HEK293 (cell line): ENCODE results near the gene FAAH2.

Experiments used
- CTCF ChIA-PET: fragments of 350-600 bp; formaldehyde crosslinking; extraction: SDS; loops from one replicate; lab custom pipeline; 2021; ENCODE audit warnings: antibody characterized with exemption; lab: Yijun Ruan, JAX
- POLR2A ChIA-PET: fragments of 300-600 bp; formaldehyde crosslinking; extraction: SDS; loops from one replicate; lab custom pipeline; 2020; ENCODE audit warnings: antibody characterized with exemption, inconsistent platforms; lab: Yijun Ruan, JAX
- H3K27ac ChIP-seq: fragments of 200-500 bp; sonication (Bioruptor generic); 2 replicates; pipeline ENCODE4 v1.5.1; 2014; ENCODE audit warnings: low read depth, low read length, control low read depth, inconsistent platforms; ENCODE audit errors: extremely low read depth
- H3K36me3 ChIP-seq, 2 experiments: fragments of 200-500 bp in 1 of 2; sonication (Bioruptor generic) in 1 of 2; 1 replicate in 1 of 2; 2 replicates in 1 of 2; pipeline ENCODE4 v1.5.1; 2014 to 2017; ENCODE audit warnings: inconsistent platforms in 2 of 2, low read length in 2 of 2; ENCODE audit not compliant: control insufficient read depth in 2 of 2, insufficient read depth in 1 of 2
- H3K4me1 ChIP-seq: fragments of 200-500 bp; sonication (Bioruptor generic); 2 replicates; pipeline ENCODE4 v1.5.1; 2014; ENCODE audit warnings: mild to moderate bottlenecking, low read length, inconsistent platforms; ENCODE audit not compliant: control insufficient read depth, insufficient read depth
- H3K4me3 ChIP-seq: 2 replicates; pipeline ENCODE4 v1.5.1; 2011; ENCODE audit warnings: low read depth, mild to moderate bottlenecking, control low read depth, low read length, moderate library complexity
- H3K9me3 ChIP-seq: fragments of 200-500 bp; sonication (Bioruptor generic); 2 replicates; pipeline ENCODE4 v1.5.1; 2014; ENCODE audit warnings: low read depth, low read length, inconsistent platforms; ENCODE audit not compliant: control insufficient read depth, insufficient read depth
- KLF10 ChIP-seq: fragments of 450-650 bp; IDR thresholded peaks from 2 replicates; pipeline ENCODE4 v1.5.1; 2018; ENCODE audit warnings: missing biosample characterization, mild to moderate bottlenecking, missing genetic modification characterization
- KLF16 ChIP-seq: fragments of 450-650 bp; formaldehyde crosslinking; IDR thresholded peaks from 2 replicates; pipeline ENCODE4 v1.5.1; 2017; ENCODE audit warnings: missing biosample characterization, missing genetic modification characterization
- MYNN ChIP-seq: fragments of 450-650 bp; formaldehyde crosslinking; IDR thresholded peaks from 2 replicates; pipeline ENCODE4 v1.5.1; 2016; ENCODE audit warnings: missing biosample characterization, missing genetic modification characterization, borderline replicate concordance
- SCRT1 ChIP-seq: fragments of 450-650 bp; formaldehyde crosslinking; IDR thresholded peaks from 2 replicates; pipeline ENCODE4 v1.5.1; 2016; ENCODE audit warnings: missing biosample characterization, missing genetic modification characterization, borderline replicate concordance
- SETDB1 ChIP-seq: IDR thresholded peaks from one replicate; pipeline ENCODE4 v1.6.1; 2017; ENCODE audit warnings: mild to moderate bottlenecking, low read length, moderate library complexity, mixed read lengths; ENCODE audit not compliant: insufficient read length
- ZBTB1 ChIP-seq: fragments of 450-650 bp; formaldehyde crosslinking; IDR thresholded peaks from 2 replicates; pipeline ENCODE4 v1.5.1; 2016; ENCODE audit warnings: missing biosample characterization, missing genetic modification characterization
- ZBTB7A ChIP-seq: fragments of 450-650 bp; formaldehyde crosslinking; IDR thresholded peaks from 2 replicates; pipeline ENCODE4 v1.5.1; 2016; ENCODE audit warnings: low read depth, missing biosample characterization, missing genetic modification characterization
- ZFP3 ChIP-seq: fragments of 450-650 bp; formaldehyde crosslinking; IDR thresholded peaks from 2 replicates; pipeline ENCODE4 v1.5.1; 2016; ENCODE audit warnings: low read depth, missing biosample characterization, missing genetic modification characterization
- ZNF148 ChIP-seq: fragments of 450-650 bp; formaldehyde crosslinking; IDR thresholded peaks from 2 replicates; pipeline ENCODE4 v1.5.0; 2017; ENCODE audit warnings: missing biosample characterization, missing genetic modification characterization, borderline replicate concordance
- ZNF155 ChIP-seq: fragments of 450-650 bp; formaldehyde crosslinking; IDR thresholded peaks from 2 replicates; pipeline ENCODE4 v1.5.1; 2016; ENCODE audit warnings: missing biosample characterization, missing genetic modification characterization
- ZNF274 ChIP-seq, 2 experiments: fragments of 200-500 bp in 1 of 2; fragments of 450-650 bp in 1 of 2; sonication (Bioruptor generic) in 1 of 2; formaldehyde crosslinking in 1 of 2; IDR thresholded peaks; 2 replicates each; pipeline versions ENCODE4 v1.5.1 to v1.6.1; 2014 to 2016; ENCODE audit warnings: borderline replicate concordance in 1 of 2, inconsistent platforms in 1 of 2, low read length in 1 of 2, missing biosample characterization in 1 of 2, missing genetic modification characterization in 1 of 2
- ZNF324 ChIP-seq: fragments of 450-650 bp; formaldehyde crosslinking; IDR thresholded peaks from 2 replicates; pipeline ENCODE4 v1.5.1; 2016; ENCODE audit warnings: missing biosample characterization, missing genetic modification characterization
- ZNF37A ChIP-seq: fragments of 450-650 bp; IDR thresholded peaks from 2 replicates; pipeline ENCODE4 v1.5.1; 2018; ENCODE audit warnings: missing biosample characterization, missing genetic modification characterization
- ZNF391 ChIP-seq: fragments of 450-650 bp; formaldehyde crosslinking; IDR thresholded peaks from 2 replicates; pipeline ENCODE4 v1.5.1; 2016; ENCODE audit warnings: low read depth, missing biosample characterization, missing genetic modification characterization, borderline replicate concordance
- ZNF654 ChIP-seq: fragments of 450-650 bp; formaldehyde crosslinking; IDR thresholded peaks from 2 replicates; pipeline ENCODE4 v1.5.1; 2016; ENCODE audit warnings: low read depth, missing biosample characterization, missing genetic modification characterization
- ZNF677 ChIP-seq: fragments of 450-650 bp; IDR thresholded peaks from 2 replicates; pipeline ENCODE4 v1.5.0; 2018; ENCODE audit warnings: missing biosample characterization, mild to moderate bottlenecking, missing genetic modification characterization, moderate library complexity
- ZNF707 ChIP-seq: fragments of 450-650 bp; formaldehyde crosslinking; IDR thresholded peaks from 2 replicates; pipeline ENCODE4 v1.5.1; 2016; ENCODE audit warnings: missing biosample characterization, missing genetic modification characterization
- ZNF791 ChIP-seq: fragments of 450-650 bp; formaldehyde crosslinking; IDR thresholded peaks from 2 replicates; pipeline ENCODE4 v1.5.1; 2016; ENCODE audit warnings: missing biosample characterization, missing genetic modification characterization
- TF ChIP-seq, protein P1 (sequence below): fragments of 450-650 bp; formaldehyde crosslinking; IDR thresholded peaks from 2 replicates; pipeline ENCODE4 v1.5.1; 2016; ENCODE audit warnings: missing biosample characterization, missing genetic modification characterization
- TF ChIP-seq, protein P2 (sequence below): fragments of 450-650 bp; formaldehyde crosslinking; IDR thresholded peaks from 2 replicates; pipeline ENCODE4 v1.5.1; 2016; ENCODE audit warnings: missing biosample characterization, missing genetic modification characterization
- TF ChIP-seq, protein P3 (sequence below): fragments of 450-650 bp; formaldehyde crosslinking; IDR thresholded peaks from 2 replicates; pipeline ENCODE4 v1.5.1; 2017; ENCODE audit warnings: missing biosample characterization, missing genetic modification characterization

Gene FAAH2

GRCh38 chrX:57453901-57454300 lies 167.4 kb downstream of the FAAH2 start:
- CTCF ChIA-PET = interaction anchor here (0.6 to 1.2 kb wide), 11 partner anchors 10 to 1756 kb away, joined by 3 to 6 read pairs (median 3); no protein-coding TSS in a partner anchor
- no peak overlapping the region for H3K27ac ChIP-seq
- H3K36me3 ChIP-seq = no peaks in the 10 kb centered on the region
- TF ChIP-seq ZNF654 (peak; percentile 18; the same call in 1 of the 2 replicates), ZBTB7A (no peak)
- TF ChIP-seq, all 188 proteins: peak for 1
- POLR2A ChIA-PET = no interaction called here
- no peaks in the 10 kb centered on the region for H3K4me1 ChIP-seq
- no peaks in the 10 kb centered on the region for H3K9me3 ChIP-seq
- H3K4me3 ChIP-seq = no peak overlapping the region

DNA sequence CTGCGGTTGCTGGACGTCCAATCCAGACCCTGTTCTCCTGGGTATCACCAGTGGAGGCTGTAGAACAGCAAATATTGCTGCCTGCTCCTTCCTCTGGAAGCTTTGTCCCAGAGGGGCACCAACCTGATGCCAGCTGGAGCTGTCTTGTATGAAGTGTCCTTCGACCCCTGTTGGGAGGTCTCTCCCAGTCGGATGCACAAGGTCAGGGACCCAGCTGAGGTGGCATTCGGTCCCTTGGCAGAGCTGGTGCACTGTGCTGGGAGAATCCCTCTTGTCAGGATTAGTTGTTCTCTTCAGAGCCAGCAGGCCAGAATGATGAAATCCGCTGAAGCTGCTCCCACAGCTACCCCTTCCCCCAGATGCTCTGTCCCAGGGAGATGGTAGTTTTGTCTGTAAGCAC lies 195.0 kb downstream of the FAAH2 start:
- CTCF ChIA-PET = no interaction called here
- TF ChIP-seq ZNF791 (tag by site-specific recombination) = no peak
- TF ChIP-seq, protein P1, sequence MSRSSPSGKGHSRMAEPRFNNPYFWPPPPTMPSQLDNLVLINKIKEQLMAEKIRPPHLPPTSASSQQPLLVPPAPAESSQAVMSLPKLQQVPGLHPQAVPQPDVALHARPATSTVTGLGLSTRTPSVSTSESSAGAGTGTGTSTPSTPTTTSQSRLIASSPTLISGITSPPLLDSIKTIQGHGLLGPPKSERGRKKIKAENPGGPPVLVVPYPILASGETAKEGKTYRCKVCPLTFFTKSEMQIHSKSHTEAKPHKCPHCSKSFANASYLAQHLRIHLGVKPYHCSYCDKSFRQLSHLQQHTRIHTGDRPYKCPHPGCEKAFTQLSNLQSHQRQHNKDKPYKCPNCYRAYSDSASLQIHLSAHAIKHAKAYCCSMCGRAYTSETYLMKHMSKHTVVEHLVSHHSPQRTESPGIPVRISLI = no peak
- no peak for TF ChIP-seq MYNN (tag by site-specific recombination)
- no peak for TF ChIP-seq ZNF148 (tag by site-specific recombination)
- no peak for TF ChIP-seq ZNF155 (tag by site-specific recombination)
- TF ChIP-seq, protein P2, sequence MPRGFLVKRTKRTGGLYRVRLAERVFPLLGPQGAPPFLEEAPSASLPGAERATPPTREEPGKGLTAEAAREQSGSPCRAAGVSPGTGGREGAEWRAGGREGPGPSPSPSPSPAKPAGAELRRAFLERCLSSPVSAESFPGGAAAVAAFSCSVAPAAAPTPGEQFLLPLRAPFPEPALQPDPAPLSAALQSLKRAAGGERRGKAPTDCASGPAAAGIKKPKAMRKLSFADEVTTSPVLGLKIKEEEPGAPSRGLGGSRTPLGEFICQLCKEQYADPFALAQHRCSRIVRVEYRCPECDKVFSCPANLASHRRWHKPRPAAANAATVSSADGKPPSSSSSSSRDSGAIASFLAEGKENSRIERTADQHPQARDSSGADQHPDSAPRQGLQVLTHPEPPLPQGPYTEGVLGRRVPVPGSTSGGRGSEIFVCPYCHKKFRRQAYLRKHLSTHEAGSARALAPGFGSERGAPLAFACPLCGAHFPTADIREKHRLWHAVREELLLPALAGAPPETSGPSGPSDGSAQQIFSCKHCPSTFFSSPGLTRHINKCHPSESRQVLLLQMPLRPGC (tag by site-specific recombination) = no peak
- no peak for TF ChIP-seq SETDB1
- TF ChIP-seq, all 188 proteins: peak for 0
- no peaks in the 10 kb centered on the region for H3K36me3 ChIP-seq

DNA sequence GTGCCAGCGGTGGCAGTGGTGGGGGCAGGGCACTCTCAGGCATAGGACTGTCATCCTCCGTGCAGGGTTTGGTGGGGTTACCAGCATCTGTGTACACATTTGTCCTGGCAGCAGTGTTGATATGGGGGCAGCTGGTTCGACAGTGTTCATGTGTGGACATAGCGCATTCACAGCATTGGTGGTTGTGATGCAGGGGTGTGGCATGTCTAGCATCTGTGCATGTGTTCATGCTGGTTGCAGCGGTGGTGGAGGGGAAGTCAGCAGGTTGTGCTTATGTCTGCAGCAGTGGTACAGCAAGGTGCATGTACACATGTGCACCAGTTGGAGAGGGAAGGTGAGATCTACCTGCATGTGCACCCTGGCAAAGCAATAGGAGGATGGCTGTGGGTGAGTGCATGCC lies 230.0 kb downstream of the FAAH2 start:
- H3K36me3 ChIP-seq = no peaks in the 10 kb centered on the region
- no peak overlapping the region for H3K27ac ChIP-seq
- no peaks in the 10 kb centered on the region for H3K4me1 ChIP-seq
- no peak for TF ChIP-seq ZFP3 (tag by site-specific recombination)
- TF ChIP-seq ZNF677 (tag by site-specific recombination) = no peak
- H3K4me3 ChIP-seq = no peak overlapping the region
- ChIA-PET POLR2A (no interaction called here), CTCF (no interaction called here)
- no peaks in the 10 kb centered on the region; the same call in 1 of the 2 replicates for H3K9me3 ChIP-seq

More for the DNA sequence above, 195.0 kb downstream of the FAAH2 start:
- no peaks in the 10 kb centered on the region for H3K9me3 ChIP-seq
- H3K4me3 ChIP-seq = no peak overlapping the region
- POLR2A ChIA-PET = no interaction called here
- no peaks in the 10 kb centered on the region for H3K4me1 ChIP-seq
- H3K27ac ChIP-seq = no peak overlapping the region

GRCh38 chrX:57519578-57520118 lies 233.1 kb downstream of the FAAH2 start:
- ChIA-PET POLR2A (no interaction called here), CTCF (no interaction called here)
- H3K9me3 ChIP-seq = no peaks in the 10 kb centered on the region; the same call in 1 of the 2 replicates
- no peak overlapping the region for H3K4me3 ChIP-seq
- no peaks in the 10 kb centered on the region for H3K4me1 ChIP-seq
- H3K36me3 ChIP-seq = no peaks in the 10 kb centered on the region
- H3K27ac ChIP-seq = no peak overlapping the region
- TF ChIP-seq ZNF391 (no peak), KLF10 (no peak), ZNF274 (IDR thresholded peaks at IDR 0.05; ENCODE audit: low read length) (no peak), ZNF274 (tag by site-specific recombination; IDR thresholded peaks at IDR 0.05; ENCODE audit: borderline replicate concordance) (no peak), ZNF707 (no peak), KLF16 (no peak), ZBTB1 (tag by site-specific recombination) (no peak), SCRT1 (tag by site-specific recombination) (no peak), ZNF37A (no peak), ZNF324 (tag by site-specific recombination) (no peak)
- TF ChIP-seq, protein P3, sequence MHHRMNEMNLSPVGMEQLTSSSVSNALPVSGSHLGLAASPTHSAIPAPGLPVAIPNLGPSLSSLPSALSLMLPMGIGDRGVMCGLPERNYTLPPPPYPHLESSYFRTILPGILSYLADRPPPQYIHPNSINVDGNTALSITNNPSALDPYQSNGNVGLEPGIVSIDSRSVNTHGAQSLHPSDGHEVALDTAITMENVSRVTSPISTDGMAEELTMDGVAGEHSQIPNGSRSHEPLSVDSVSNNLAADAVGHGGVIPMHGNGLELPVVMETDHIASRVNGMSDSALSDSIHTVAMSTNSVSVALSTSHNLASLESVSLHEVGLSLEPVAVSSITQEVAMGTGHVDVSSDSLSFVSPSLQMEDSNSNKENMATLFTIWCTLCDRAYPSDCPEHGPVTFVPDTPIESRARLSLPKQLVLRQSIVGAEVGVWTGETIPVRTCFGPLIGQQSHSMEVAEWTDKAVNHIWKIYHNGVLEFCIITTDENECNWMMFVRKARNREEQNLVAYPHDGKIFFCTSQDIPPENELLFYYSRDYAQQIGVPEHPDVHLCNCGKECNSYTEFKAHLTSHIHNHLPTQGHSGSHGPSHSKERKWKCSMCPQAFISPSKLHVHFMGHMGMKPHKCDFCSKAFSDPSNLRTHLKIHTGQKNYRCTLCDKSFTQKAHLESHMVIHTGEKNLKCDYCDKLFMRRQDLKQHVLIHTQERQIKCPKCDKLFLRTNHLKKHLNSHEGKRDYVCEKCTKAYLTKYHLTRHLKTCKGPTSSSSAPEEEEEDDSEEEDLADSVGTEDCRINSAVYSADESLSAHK (tag by site-specific recombination) = no peak
